OCI-LY1 (cell line): ENCODE data around the gene C21orf91.

ENCODE experiments used
- H2AFZ ChIP-seq: fragments of 200-600 bp; sonication (generic), shearing (Covaris generic); 2 replicates; pipeline ENCODE4 v1.6.0; 2014; ENCODE audit warnings: antibody characterized with exemption, mild to moderate bottlenecking, low read length
- H3F3A ChIP-seq: fragments of 200-600 bp; sonication (generic), shearing (Covaris generic); 2 replicates; pipeline ENCODE4 v1.6.0; 2014; ENCODE audit warnings: mild to moderate bottlenecking, antibody characterized with exemption, low read length, moderate library complexity; ENCODE audit not compliant: insufficient read depth
- H3K27ac ChIP-seq: fragments of 200-600 bp; sonication (generic); 2 replicates; pipeline ENCODE4 v1.5.1; 2014; ENCODE audit warnings: low read length, mixed run types, mild to moderate bottlenecking, low read depth; ENCODE audit not compliant: poor library complexity, severe bottlenecking
- H3K27me3 ChIP-seq: fragments of 200-600 bp; sonication (generic); 2 replicates; pipeline ENCODE4 v1.6.0; 2014; ENCODE audit warnings: antibody characterized with exemption, mild to moderate bottlenecking, low read length, moderate library complexity; ENCODE audit not compliant: insufficient read depth
- H3K36me3 ChIP-seq: fragments of 200-600 bp; sonication (generic); 2 replicates; pipeline ENCODE4 v1.6.1; 2014; ENCODE audit warnings: mild to moderate bottlenecking, antibody characterized with exemption, low read length, moderate library complexity, mixed read lengths; ENCODE audit not compliant: insufficient read depth
- H3K4me1 ChIP-seq: fragments of 200-600 bp; sonication (generic); 2 replicates; pipeline ENCODE4 v1.5.1; 2014; ENCODE audit warnings: mild to moderate bottlenecking, low read length, moderate library complexity; ENCODE audit not compliant: insufficient read depth, severe bottlenecking
- H3K4me2 ChIP-seq: fragments of 200-600 bp; sonication (generic), shearing (Covaris generic); 2 replicates; pipeline ENCODE4 v1.6.1; 2014; ENCODE audit warnings: low read length
- H3K4me3 ChIP-seq: fragments of 200-600 bp; sonication (generic); 2 replicates; pipeline ENCODE4 v1.5.1; 2014; ENCODE audit warnings: low read length, low read depth, mild to moderate bottlenecking, mixed read lengths; ENCODE audit not compliant: poor library complexity, severe bottlenecking
- H3K79me2 ChIP-seq: fragments of 200-600 bp; shearing (Covaris generic); 2 replicates; pipeline ENCODE4 v1.6.1; 2016; ENCODE audit warnings: mixed run types, low read length, mixed read lengths; ENCODE audit not compliant: insufficient read depth
- H3K9ac ChIP-seq: fragments of 200-600 bp; sonication (generic), shearing (Covaris generic); 2 replicates; pipeline ENCODE4 v1.6.1; 2014; ENCODE audit warnings: mild to moderate bottlenecking, low read length, mixed read lengths
- H3K9me2 ChIP-seq: fragments of 200-600 bp; sonication (generic), shearing (Covaris generic); 2 replicates; pipeline ENCODE4 v1.6.1; 2014; ENCODE audit warnings: low read depth, mild to moderate bottlenecking, low read length, mixed read lengths
- H3K9me3 ChIP-seq: fragments of 200-600 bp; shearing (Covaris generic); 2 replicates; pipeline ENCODE4 v1.6.1; 2014; ENCODE audit warnings: low read length, mixed read lengths
- H4K20me1 ChIP-seq: fragments of 200-600 bp; sonication (generic), shearing (Covaris generic); 2 replicates; pipeline ENCODE4 v1.6.0; 2016; ENCODE audit warnings: mild to moderate bottlenecking, low read length; ENCODE audit not compliant: insufficient read depth
- CTCF ChIP-seq: fragments of 200-600 bp; sonication (generic), shearing (Covaris generic); IDR thresholded peaks from 2 replicates; pipeline ENCODE4 v1.5.1; 2017; ENCODE audit warnings: mild to moderate bottlenecking, antibody characterized with exemption, low read length, moderate library complexity, mixed read lengths
- EZH2 ChIP-seq: fragments of 200-600 bp; sonication (generic), shearing (Covaris generic); IDR thresholded peaks from 2 replicates; pipeline ENCODE4 v1.8.0; 2017; ENCODE audit warnings: borderline replicate concordance, mixed run types, mild to moderate bottlenecking, antibody characterized with exemption, low read length, moderate library complexity, mixed read lengths

Gene C21orf91

GRCh38 chr21:17759511-17760178 is 59.5 kb downstream of the C21orf91 start:
- Histone ChIP-seq H3K27ac (no peak overlapping the region), H3F3A (no peaks in the 10 kb centered on the region), H3K9me2 (no peaks in the 10 kb centered on the region), H3K36me3 (no peaks in the 10 kb centered on the region), H3K9me3 (no peaks in the 10 kb centered on the region), H3K4me3 (no peak overlapping the region), H3K27me3 (no peaks in the 10 kb centered on the region), H3K4me2 (no peak overlapping the region), H3K9ac (no peak overlapping the region), H3K79me2 (no peaks in the 10 kb centered on the region), H2AFZ (no peak overlapping the region), H3K4me1 (no peaks in the 10 kb centered on the region), H4K20me1 (no peaks in the 10 kb centered on the region)
- TF ChIP-seq EZH2: no peak
- no peak for TF ChIP-seq CTCF

GRCh38 chr21:17758683-17759082 is 60.5 kb downstream of the C21orf91 start:
- no peak overlapping the region for H2AFZ ChIP-seq

GRCh38 chr21:17757671-17758070 is 61.5 kb downstream of the C21orf91 start:
- Histone ChIP-seq H3K4me2 (no peak overlapping the region), H3K79me2 (no peaks in the 10 kb centered on the region), H3K4me1 (no peaks in the 10 kb centered on the region), H2AFZ (no peak overlapping the region), H4K20me1 (no peaks in the 10 kb centered on the region), H3K9ac (no peak overlapping the region), H3K4me3 (no peak overlapping the region), H3K36me3 (no peaks in the 10 kb centered on the region), H3K9me3 (no peaks in the 10 kb centered on the region), H3K27ac (no peak overlapping the region), H3F3A (no peaks in the 10 kb centered on the region), H3K27me3 (no peaks in the 10 kb centered on the region), H3K9me2 (no peaks in the 10 kb centered on the region)
- TF ChIP-seq CTCF (no peak), EZH2 (no peak)

More at GRCh38 chr21:17758683-17759082, 60.5 kb downstream of the C21orf91 start:
- Histone ChIP-seq H3F3A (no peaks in the 10 kb centered on the region), H3K4me1 (no peaks in the 10 kb centered on the region), H3K79me2 (no peaks in the 10 kb centered on the region), H3K9ac (no peak overlapping the region), H3K27ac (no peak overlapping the region), H3K36me3 (no peaks in the 10 kb centered on the region), H3K4me3 (no peak overlapping the region), H3K9me3 (no peaks in the 10 kb centered on the region), H3K9me2 (no peaks in the 10 kb centered on the region), H3K27me3 (no peaks in the 10 kb centered on the region), H3K4me2 (no peak overlapping the region), H4K20me1 (no peaks in the 10 kb centered on the region)
- TF ChIP-seq CTCF: no peak
- no peak for TF ChIP-seq EZH2
